Retina (tissue), 1 donor: Measurements from ENCODE around the gene CERCAM.
"Not testable (repeated sequence)": the region's sequence is repeated elsewhere in the genome, so short reads cannot be mapped to it uniquely, and the experiment has no call there.

Experiments used
- DNase-seq: peaks from one replicate; pipeline ENCODE4 v3.0.0-alpha.2; 2016

CERCAM gene

DNA sequence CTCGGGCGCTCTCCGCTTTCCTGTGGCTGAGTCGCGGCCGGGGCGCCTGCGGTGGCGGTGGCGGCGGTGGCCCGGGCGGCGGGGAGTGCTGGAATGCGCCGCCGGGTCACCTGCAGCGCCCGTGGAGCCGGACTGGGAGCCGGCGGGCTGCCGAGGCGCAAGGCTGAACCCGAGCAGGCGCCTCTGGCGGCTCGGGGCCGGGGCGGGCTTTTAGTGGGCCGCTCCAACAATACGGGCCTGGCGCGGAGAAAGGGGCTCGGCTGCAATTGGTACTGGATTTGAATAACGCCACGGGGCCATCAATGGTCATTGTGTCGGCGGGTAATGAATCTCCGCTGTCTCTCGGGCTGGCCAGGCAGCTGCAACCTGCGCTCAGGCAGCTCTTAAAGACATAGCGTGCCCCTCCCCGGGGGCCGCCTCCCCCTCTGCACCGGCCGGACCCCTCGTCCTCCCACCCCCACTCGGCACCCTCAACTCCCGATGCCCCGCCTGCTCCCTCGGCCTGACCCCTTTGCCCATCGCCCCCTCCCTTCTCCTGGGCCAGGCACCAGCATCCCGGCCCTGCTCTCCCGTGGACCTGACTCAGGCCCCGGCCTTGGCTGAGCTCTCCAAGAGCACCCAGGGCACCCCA is 27.4 kb upstream of the CERCAM start:
- peak; percentile 59 for DNase-seq

DNA sequence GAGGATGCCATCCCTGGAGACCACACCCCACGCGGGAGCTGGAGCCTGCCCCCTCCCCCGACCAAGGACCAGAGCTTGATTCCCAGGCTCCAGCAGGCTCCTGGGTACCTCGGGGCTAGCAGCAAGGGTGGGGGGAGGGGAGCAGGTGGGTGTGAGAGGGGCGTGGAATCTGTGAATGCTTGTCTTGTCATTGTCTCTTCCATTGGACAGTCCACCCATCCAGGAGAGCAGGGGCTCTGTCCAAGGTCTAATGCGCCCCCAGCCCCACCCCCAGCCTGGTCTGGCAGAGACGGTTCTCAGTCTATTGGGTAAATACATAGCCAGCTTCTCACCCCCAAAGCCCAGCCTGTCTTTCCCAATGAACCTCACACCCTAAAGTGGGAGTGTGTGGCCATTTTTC is 26.7 kb upstream of the CERCAM start:
- no peak for DNase-seq

DNA sequence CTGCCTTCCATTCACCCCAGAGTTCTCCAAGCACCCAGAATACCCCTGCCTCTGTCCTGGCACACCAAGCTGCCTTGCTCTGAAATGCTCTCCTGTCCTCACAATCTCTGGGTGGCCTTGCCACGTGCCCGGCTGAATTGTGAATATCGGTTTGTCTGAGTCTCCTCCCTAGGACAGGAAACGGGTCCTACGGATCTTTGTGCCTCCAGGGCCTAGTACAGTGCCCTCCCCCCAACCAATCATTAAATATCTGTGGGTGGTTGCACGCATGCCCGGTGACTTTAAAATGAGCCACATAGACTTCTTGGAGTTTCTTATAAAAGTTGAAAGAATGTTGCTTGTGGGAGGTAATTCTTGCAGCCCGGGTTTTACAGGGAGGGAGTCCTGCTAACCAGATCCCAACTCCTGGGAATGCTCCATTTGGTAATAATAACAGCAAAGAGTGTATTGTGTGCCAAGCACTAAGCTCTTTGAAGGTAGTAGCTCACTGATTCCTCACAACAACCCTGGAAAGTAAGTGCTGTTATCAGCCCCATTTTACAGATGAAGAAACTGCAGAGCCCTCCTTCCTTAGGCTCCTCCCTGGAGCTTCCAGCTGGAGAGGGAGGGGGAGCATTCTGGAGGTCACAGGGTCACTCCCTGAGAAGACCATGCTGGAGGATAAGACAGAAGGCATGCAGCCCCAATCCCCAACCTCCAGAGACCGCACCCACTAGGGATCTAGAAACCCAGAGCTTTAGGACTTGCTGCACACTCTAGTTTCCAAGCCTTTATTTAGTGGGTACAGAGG is 26.1 kb upstream of the CERCAM start:
- DNase-seq: no peak

DNA sequence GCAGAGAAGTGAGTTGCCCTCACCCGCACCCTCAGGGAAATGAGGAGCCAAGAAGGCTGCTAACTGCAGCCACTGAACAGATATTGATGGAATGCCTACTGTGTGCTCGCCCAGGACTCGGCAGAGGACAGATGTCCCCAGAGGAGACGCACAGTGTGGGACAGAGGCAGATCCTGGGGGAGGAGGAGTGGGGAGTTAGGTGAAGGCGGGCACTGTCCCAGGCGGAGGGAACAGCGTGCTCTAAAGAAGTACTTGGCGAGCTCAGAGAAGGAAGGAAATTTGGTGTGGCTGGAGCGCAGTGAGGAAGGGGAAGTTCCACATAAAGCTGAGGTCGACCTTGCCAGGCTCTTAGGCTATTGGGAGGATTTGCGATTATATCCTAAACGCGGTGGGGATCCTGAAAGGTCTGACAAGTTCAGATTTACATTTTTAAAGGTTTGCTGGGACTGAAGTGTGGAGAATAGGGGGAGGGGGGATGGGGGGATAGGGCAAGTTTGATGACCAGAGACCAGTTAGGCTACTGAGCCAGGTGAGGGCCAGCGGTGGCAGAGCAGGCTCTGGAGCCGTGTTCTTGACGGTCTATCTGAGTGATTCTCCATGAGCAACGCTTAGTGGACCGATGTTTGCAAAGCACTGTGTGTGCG is 23.6 kb upstream of the CERCAM start:
- no peak for DNase-seq

DNA sequence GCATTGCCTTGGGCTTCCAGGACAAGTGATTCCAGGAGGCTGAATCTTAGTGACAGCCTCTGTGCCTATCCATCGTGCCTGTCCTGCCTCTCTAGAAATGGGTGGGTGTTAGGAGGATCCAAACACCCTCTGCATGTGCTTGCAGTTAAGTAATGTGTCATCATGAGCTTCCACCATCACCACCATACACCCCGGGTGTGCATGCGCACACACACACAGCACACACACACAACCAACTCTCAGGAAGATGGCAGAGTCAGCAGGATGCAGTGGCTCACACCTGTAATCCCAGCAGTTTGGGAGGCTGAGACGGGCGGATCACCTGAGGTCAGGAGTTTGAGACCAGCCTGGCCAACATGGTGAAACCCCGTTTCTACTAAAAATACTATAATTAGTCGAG is 22.8 kb upstream of the CERCAM start:
- DNase-seq: no peak

DNA sequence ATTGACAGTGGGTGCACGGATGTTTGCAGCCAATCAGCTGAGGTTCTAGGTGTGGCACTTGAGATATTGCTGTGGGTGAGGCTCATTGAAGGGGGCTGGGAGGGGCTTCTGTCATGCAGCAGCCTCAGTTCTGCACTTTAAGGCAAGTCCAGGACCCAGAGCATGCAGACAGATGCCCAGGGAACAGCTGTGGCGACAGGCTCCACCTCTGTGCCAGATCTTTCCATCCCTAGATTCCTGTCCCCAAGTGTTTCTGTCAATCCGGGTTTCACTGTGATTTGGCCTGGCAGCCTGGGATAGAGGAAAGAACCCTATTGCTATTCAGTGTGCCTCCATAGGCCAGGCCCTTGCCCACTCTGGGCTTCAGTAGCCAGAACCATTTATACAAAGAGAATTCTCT is 20.8 kb upstream of the CERCAM start:
- DNase-seq: no peak

DNA sequence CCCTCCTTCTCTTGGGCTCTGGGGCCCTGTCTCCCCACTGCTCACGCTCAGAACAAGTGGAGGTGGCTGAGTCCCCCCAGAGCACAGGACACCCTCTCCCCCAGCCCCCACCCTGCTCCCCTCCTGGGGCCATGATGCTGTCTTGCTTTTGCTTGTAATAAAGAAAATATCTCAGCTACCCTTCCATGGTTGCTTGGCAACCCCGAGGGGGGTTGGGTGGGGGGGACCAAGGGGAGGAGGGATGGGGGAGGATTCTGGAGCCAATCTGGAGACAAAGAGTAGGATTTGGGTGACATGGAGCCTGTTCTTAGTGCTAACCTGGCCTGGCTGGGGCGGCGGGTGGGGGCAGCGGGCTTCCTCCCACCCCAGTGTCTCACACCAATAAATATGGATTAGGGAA is 16.1 kb upstream of the CERCAM start:
- DNase-seq: no peak

DNA sequence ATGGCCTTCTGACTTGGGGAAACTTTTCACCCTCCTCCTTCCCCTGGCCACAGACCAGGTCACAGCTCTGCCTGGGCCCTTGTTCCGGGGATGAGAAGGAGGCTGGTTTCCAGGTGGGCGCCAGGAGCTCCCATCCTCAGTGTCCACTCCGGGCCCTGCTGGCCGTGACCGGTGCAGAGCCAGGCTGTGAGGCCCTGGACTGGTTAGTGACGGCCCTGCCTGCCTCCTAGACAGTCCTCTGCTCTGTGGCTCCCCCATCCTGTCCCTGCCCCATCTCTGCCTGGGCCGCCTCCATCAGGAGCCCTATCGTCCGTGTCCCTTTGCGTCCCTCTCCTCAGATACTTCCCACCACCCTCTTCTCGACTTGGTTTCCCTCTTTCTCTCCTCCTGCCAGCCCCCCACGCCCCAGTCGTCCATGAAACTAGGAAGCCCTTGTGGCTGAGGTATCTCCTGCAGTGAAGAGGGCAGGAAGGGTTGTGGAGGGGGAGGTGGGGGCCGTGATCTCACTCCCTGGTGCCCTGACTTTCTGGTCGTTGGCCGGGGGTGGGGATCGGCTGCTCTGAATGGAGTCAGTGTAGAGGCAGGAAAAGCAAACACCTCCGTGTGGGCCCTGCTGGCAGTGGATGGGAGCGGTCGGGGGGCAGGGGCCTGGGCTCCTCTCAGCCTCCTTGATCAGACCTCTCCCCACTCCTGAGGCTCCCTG is 15.4 kb upstream of the CERCAM start:
- DNase-seq: no peak

DNA sequence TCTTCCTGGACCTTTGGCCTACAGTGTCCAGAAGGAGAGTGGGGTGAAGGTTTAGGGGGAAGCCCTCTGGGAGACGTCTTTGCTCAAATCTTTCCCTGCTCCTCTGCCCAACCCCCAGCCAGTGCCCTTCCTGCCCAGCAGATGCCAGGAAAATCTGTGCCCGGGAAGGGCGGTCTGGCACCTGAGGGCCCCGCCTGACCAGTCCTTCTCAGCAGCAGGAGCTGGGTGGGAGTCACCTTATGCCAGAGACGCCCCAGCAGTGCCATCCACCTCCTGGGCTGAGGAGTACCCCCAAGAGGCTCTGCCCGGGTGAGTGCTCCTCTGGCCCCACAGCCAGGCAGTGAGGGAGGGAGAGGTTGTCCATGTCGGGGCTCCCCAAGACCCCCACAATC is 14.9 kb upstream of the CERCAM start:
- no peak for DNase-seq

DNA sequence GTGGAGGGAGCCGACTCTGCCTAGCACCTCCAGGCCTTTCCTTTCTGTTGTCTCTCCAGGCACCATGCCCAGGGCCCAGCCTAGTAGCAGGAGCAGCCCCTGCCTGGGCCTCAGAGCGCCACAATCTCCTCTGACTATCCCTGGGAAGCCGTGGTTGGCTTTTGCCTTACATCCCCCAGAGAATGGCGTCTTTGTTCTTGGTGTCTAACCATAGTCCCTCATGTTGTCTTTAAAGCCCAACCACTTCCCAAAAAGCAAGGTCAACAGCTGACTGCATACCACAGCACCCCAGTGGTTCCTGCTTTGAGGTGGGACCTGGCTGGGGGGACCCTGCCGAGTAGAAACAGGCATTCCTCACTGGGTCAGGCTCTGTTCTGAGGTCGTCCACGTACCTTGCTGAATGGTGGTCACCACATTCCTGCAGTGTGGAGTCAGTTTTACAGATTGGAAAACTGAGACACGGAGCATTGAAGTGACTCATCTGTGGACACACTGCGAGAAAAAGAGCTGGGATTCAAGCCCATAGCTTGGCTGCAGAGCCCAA is 13.7 kb upstream of the CERCAM start:
- no peak for DNase-seq

DNA sequence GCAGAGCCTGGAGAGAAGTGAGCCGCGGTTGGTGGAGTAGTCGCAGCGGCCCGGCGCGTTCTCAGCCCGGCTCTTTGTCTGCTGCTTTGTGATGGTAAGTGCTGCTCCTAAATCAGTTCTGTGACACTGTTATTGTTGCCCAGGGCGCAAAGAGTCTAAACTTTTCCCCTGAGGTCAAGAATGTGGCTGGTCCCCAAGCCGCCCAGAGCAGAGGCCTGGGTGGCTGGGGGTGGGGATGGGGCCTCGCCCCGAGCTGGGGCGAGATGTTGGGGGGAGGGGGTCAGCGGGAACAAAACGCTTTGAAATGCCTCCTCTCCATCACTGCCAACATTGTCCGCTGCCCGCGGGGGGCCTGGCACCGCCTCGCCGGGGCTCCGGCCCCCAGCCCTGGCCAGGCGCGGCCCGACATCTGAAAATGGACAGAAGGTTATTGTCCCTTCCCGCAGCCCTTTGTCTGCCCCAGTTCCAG is 11.7 kb upstream of the CERCAM start:
- peak; percentile 31 for DNase-seq

DNA sequence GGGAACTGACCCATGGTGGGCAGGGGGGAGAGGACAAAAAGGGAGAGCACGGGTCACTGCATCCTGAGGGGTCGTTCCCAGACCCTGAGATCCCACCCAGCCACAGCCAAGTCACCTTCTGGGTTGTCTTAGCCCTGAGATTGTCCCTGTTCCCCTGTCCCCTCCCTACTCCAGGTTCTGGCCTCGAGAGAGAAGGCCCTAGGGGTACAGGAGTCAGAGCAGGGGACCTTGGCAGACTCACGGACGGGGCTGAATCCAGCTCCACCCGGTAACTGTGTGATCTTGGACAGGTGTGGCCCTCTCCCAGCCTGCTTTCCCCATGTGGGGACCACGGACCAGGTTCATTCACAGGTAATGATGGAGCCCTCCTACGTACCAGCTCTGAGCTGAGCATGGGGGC is 11.2 kb upstream of the CERCAM start:
- peak; percentile 27 for DNase-seq

DNA sequence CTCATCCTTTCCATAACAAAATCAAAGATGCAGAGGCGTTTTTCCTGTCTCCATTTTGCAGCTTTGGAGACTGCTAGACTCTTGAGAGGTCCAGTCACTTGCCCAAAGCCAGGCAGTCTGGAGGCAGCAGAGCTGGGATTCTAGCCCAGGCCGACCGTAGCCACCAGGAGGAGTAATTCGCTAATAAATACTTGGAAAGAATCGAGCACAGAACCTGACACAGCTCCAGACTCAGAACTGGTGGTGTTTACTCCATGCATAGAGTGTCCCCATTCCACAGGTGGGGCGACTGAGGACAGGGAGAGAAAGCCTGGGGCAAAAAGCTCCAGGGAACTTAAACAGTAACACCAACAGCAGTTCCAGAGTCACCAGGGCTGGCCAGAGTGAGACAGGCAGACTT is 10.7 kb upstream of the CERCAM start:
- no peak for DNase-seq

DNA sequence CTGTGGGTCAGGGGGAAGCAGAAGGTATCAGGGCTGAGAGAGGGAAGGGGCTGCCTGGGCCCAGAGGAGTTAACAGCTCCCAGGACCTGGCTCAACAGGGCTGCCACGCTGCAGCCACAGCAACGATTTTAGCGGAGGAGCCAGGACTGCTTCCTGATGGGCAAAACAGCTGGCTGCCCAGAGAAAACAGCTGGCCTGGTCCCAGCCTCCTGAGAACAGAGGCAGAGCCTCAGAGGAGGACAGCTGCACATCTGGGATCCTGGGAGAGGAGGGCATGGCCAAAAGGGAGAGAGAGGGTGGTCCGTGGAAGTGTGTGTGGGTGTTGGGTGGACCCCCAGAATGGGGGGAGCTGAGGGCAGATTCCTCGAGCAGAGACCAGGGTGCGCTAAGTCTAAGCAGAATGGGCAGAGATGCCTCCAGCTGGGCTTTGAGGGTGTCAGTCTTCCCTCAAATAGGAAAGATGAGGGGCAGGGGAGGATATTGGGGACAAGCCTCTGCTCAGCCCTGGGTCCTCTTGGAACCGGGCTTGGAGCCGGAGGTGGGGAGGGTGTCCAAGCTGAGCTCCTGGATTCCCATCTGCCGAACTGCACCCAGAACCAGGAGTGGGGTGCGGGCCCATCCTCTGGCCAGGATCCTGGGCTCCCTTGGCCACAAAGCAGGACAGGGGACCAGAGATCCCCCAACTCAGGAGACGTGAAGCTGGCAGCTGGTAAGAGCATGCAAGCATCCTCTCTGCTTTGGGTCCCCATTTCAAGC is 9.1 kb upstream of the CERCAM start:
- DNase-seq: no peak

DNA sequence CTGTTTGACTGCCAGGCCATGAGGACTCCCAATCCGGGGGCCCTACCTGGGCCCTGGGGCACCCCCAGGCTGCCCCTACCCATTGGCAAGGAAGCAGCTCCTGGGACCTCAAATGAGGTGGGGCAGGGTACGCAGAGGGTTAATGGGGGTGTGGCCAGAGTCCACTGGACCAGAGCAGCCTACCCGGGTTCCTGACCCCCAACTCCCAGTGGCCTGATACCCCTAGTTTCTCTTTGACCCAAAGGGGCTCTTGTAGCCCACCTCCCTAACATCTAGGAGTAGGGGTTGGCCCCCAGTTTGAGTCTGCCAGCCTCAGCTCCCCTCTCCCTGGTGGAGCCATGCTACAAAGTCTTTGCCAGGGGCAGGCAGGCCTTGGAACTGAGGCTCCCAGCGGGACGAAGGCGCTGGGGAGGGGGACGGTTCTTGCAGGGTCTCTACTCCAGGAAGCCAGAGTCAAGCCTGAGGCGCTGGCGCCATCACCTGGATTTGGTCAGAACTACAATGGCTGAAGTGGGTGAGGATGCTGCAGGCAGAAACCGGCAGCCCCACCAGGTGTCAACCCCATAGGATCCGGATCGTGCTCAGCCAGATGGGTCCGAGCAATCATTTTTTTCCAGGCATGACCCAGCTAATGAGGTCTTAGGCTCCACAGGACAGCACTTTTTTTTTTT is 8.4 kb upstream of the CERCAM start:
- peak; percentile 89 for DNase-seq

DNA sequence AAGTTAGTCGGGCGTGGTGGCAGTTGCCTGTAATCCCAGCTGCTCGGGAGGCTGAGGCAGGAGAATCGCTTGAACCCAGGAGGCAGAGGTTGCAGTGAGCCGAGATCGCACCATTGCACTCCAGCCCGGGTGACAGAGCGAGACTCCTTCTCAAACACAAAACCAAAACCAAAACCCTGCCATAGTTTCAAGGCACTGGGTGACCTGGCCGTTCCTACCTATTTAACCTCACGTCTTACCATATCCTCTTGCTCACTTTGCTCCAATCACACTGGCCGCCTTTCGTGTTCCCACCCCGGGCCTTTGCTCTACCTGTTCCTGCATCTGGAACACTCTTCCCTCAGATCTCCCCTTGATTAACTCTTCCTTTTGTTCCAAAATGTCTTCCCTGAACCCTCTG is 6.9 kb upstream of the CERCAM start:
- DNase-seq: not testable (repeated sequence)

DNA sequence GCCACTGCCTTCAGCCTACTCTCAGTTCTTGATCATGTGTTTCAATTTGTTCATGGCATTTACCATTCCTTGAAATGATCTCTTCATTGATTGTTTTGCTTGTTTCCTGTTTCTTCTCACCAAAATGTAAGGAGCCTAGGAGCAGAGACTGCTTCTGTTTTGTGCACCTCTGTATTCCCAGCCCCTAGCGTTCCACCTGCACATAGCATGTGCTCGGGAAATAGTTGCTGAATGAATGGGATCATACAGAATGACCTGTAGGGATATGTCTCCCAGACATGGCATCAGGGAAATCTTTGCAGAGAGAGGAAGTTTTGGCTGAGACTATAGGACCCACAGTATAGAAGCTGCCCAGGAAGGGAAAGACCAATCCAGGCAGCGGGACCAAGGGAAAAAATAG is 6.2 kb upstream of the CERCAM start:
- DNase-seq: no peak

DNA sequence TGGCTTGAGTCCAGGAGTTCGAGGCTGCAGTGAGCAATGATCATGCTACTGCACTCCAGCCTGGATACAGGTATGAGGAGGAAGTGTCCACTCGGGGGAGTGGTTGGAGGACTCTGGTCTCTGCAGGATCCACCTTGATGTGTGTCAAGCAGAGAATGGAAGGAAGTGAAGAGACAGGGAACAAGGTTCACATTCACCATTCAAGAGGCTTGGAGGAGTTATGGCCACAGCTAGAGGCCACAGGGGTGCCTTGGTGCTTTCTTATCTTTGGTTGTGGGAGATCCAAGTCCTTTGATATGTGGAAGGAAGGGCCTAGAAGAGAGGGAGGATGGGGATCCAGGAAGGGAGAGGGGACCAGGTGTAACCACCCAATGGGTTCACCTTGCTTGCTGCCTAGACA is 5.4 kb upstream of the CERCAM start:
- DNase-seq: no peak

DNA sequence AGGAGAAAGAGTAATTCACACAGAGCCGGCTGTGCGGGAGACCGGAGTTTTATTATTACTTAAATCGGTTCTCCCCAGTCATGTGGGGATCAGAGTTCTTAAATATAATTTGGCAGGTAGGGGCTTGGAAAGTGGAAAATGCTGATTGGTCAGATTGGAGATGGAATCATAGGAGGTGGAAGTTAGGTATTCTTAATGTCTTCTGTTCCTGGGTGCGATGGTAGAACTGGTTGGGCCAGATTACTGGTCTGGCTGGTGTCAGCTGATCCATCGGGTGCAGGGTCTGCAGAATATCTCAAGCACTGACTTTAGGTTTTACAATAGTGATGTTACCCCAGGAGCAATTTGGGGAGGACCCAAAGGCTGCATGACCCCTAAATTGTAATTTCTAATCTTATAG is 4.6 kb upstream of the CERCAM start:
- no peak for DNase-seq

DNA sequence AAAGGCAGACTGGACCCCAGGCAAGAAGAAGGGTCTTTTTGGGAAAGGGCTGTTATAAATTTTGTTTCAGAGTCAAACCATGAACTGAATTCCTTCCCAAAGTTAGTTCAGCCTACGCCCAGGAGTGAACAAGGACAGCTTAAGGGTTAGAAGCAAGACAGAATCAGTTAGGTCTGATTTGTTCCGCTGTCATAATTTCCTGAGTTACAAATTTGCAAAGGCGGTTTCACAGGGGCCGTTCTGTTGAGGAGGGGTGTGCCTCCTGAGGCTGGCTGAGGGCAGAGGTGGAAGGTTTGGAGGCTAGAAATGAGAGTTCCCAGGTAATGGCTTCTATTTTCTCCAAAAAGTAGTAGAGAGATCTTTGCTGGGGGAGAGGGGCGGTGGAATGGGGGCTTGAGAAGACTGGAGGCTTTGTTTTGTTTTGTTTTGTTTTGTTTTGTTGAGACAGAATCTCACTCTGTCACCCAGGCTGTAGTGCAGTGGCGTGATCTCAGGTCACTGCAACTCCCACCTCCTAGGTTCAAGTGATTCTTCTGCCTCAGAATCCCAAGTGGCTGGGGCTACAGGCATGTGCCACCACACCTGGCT is 4.1 kb upstream of the CERCAM start:
- no peak for DNase-seq
